HepG2 (cell line): ENCODE results near the gene EMC10. TPM values are rescaled to one million over a fixed set of nuclear protein-coding genes. Genes with fewer than 3 reads are reported as not detected.

Experiments
- ATAC-seq: fragments of 200-7000 bp; cut with Tn5 transposase; 3 replicates; pipeline ENCODE4 v1.9.1; 2020; ENCODE audit warnings: mild to moderate bottlenecking, moderate library complexity
- BruUV-seq: library from RNA; stranded (reverse); fragments of 400-500 nt; replicated peaks from 2 replicates; lab custom pipeline; 2021; lab: Mats Ljungman, UMichigan
- CTCF ChIA-PET: fragments of 300-600 bp; formaldehyde crosslinking; extraction: SDS; loops from one replicate; lab custom pipeline; 2021; ENCODE audit warnings: low total read pairs, inconsistent platforms, low intra/inter-chr PET ratio; lab: Yijun Ruan, JAX
- POLR2A ChIA-PET: fragments of 350-600 bp; sonication (Branson Sonifier 250); formaldehyde crosslinking; loops from one replicate; lab custom pipeline; 2020; ENCODE audit warnings: antibody characterized with exemption, inconsistent platforms; lab: Yijun Ruan, JAX
- DNase-seq: peaks from one replicate; pipeline ENCODE4 v3.0.0-alpha.2; 2015; ENCODE audit warnings: low spot score
- FAIRE-seq: peaks from 3 replicates; lab custom pipeline; 2011; peaks lifted over from hg19 to GRCh38; lab: Jason Lieb, UNC
- H2AFZ ChIP-seq: one replicate; pipeline ENCODE4 v1.6.1; 2011; ENCODE audit warnings: low read length, inconsistent platforms
- H3K27ac ChIP-seq: fragments of 300-600 bp; 3 replicates; pipeline ENCODE4 v1.8.0; 2011; ENCODE audit warnings: mixed run types, mild to moderate bottlenecking, mixed read lengths, low read length, inconsistent platforms; ENCODE audit not compliant: insufficient read depth; ENCODE audit errors: extremely low read length
- H3K27me3 ChIP-seq, 2 experiments: fragments of 200-600 bp in 1 of 2; 2 replicates in 1 of 2; 3 replicates in 1 of 2; pipeline versions ENCODE4 v1.6.0 to v1.8.0; 2011; ENCODE audit warnings: low read length in 2 of 2, mild to moderate bottlenecking in 2 of 2, moderate library complexity in 2 of 2, inconsistent platforms in 1 of 2; ENCODE audit not compliant: insufficient read depth in 2 of 2, control insufficient read depth in 1 of 2
- H3K36me3 ChIP-seq, 2 experiments: fragments of 200-600 bp in 1 of 2; replicated peaks in 1 of 2; 2 replicates in 1 of 2; 3 replicates in 1 of 2; pipeline versions ENCODE4 v1.5.1 to v1.8.0; 2011; ENCODE audit warnings: low read length in 2 of 2, inconsistent platforms in 1 of 2; ENCODE audit not compliant: insufficient read depth in 2 of 2, control insufficient read depth in 1 of 2
- H3K4me1 ChIP-seq: 2 replicates; pipeline ENCODE4 v1.5.1; 2012; ENCODE audit warnings: low read length, inconsistent platforms; ENCODE audit not compliant: insufficient read depth
- H3K4me2 ChIP-seq: 2 replicates; pipeline ENCODE4 v1.6.0; 2011; ENCODE audit warnings: low read depth, low read length, inconsistent platforms
- H3K4me3 ChIP-seq, 3 experiments: fragments of 200-600 bp in 1 of 3; sonication (generic), shearing (Covaris generic) in 1 of 3; replicated peaks in 1 of 3; 2 replicates each; pipeline ENCODE4 v1.5.1; 2011 to 2016; ENCODE audit warnings: low read length in 3 of 3, inconsistent platforms in 2 of 3, low read depth in 2 of 3, mild to moderate bottlenecking in 2 of 3, control low read depth in 1 of 3, mixed read lengths in 1 of 3; ENCODE audit not compliant: insufficient read depth in 1 of 3
- H3K79me2 ChIP-seq: one replicate; pipeline ENCODE4 v1.6.1; 2011; ENCODE audit warnings: low read length, inconsistent platforms; ENCODE audit not compliant: insufficient read depth
- H3K9ac ChIP-seq: 2 replicates; pipeline ENCODE4 v1.6.0; 2011; ENCODE audit warnings: mild to moderate bottlenecking, low read depth, low read length, inconsistent platforms; ENCODE audit not compliant: insufficient read depth
- H3K9me3 ChIP-seq: 2 replicates; pipeline ENCODE4 v1.5.1; 2012; ENCODE audit warnings: mild to moderate bottlenecking, low read length
- H4K20me1 ChIP-seq: 2 replicates; pipeline ENCODE4 v1.6.0; 2011; ENCODE audit warnings: inconsistent platforms, mild to moderate bottlenecking, low read length, moderate library complexity; ENCODE audit not compliant: insufficient read depth
- AHDC1 ChIP-seq: sonication (generic); formaldehyde crosslinking; IDR thresholded peaks from 2 replicates; pipeline ENCODE4 v1.5.1; 2020; ENCODE audit warnings: mild to moderate bottlenecking, missing genetic modification reagents, borderline replicate concordance
- CCDC6 ChIP-seq: sonication (generic); formaldehyde crosslinking; IDR thresholded peaks from 2 replicates; pipeline ENCODE4 v1.8.1; 2022; ENCODE audit warnings: mild to moderate bottlenecking, missing genetic modification reagents, moderate library complexity
- CHCHD3 ChIP-seq: sonication (generic); formaldehyde crosslinking; IDR thresholded peaks from 2 replicates; pipeline ENCODE4 v1.8.0; 2022; ENCODE audit warnings: mild to moderate bottlenecking, missing genetic modification reagents, moderate library complexity
- MXD1 ChIP-seq: sonication (generic); formaldehyde crosslinking; IDR thresholded peaks from 2 replicates; pipeline ENCODE4 v1.4.0; 2020; ENCODE audit warnings: mild to moderate bottlenecking, missing genetic modification reagents
- NFIB ChIP-seq: sonication (generic); formaldehyde crosslinking; IDR thresholded peaks from 2 replicates; pipeline ENCODE4 v1.9.0; 2021; ENCODE audit warnings: missing genetic modification reagents, mild to moderate bottlenecking, borderline replicate concordance
- PRMT3 ChIP-seq: sonication (generic); formaldehyde crosslinking; IDR thresholded peaks from 2 replicates; pipeline ENCODE4 v1.8.1; 2022; ENCODE audit warnings: low read depth, mild to moderate bottlenecking, moderate library complexity, missing genetic modification reagents, borderline replicate concordance
- RFXANK ChIP-seq: IDR thresholded peaks from 2 replicates; pipeline ENCODE4 v1.6.1; 2016
- RNF219 ChIP-seq: sonication (generic); formaldehyde crosslinking; IDR thresholded peaks from 2 replicates; pipeline ENCODE4 v1.5.0; 2020; ENCODE audit warnings: mild to moderate bottlenecking, missing genetic modification reagents
- TAF15 ChIP-seq: fragments of 200-400 bp; formaldehyde crosslinking; IDR thresholded peaks from one replicate; pipeline ENCODE4 v1.6.1; 2018; ENCODE audit warnings: mild to moderate bottlenecking, low read depth, low read length; ENCODE audit not compliant: poor library complexity, severe bottlenecking
- ZFP37 ChIP-seq: sonication (generic); formaldehyde crosslinking; IDR thresholded peaks from 2 replicates; pipeline ENCODE4 v1.4.0; 2020; ENCODE audit warnings: missing genetic modification reagents, borderline replicate concordance
- ZFY ChIP-seq: sonication (generic); formaldehyde crosslinking; IDR thresholded peaks from 2 replicates; pipeline ENCODE4 v1.4.0; 2020; ENCODE audit warnings: missing genetic modification reagents
- ZNF143 ChIP-seq: sonication (generic); formaldehyde crosslinking; IDR thresholded peaks from 2 replicates; pipeline ENCODE4 v1.4.0; 2020; ENCODE audit warnings: missing genetic modification reagents
- ZNF501 ChIP-seq: sonication (generic); formaldehyde crosslinking; IDR thresholded peaks from 2 replicates; pipeline ENCODE4 v1.5.1; 2020; ENCODE audit warnings: mild to moderate bottlenecking, moderate library complexity, missing genetic modification reagents
- ZNF503 ChIP-seq: sonication (generic); formaldehyde crosslinking; IDR thresholded peaks from 2 replicates; pipeline ENCODE4 v1.4.0; 2020; ENCODE audit warnings: missing genetic modification reagents
- ZNF777 ChIP-seq: sonication (generic); formaldehyde crosslinking; IDR thresholded peaks from 2 replicates; pipeline ENCODE4 v1.4.0; 2020; ENCODE audit warnings: missing genetic modification reagents
- WGBS: methylation state at CpG from one replicate; pipeline ENCODE4 v1.1.6; 2017; ENCODE audit warnings: low lambda C conversion rate; 5-methylcytosine and 5-hydroxymethylcytosine counted together
- in situ Hi-C: cut with HindIII; loops from 2 replicates; pipeline ENCODE4 v1.10.0; 2017; ENCODE audit warnings: low pct_unique_long_range_greater_than_20kb; ENCODE audit not compliant: extremely low pct_ligation_motif_present
- intact Hi-C: fragments of 100-400 bp; cut with micrococcal nuclease; formaldehyde crosslinking; loops from one replicate; pipeline ENCODE4 v1.10.0; 2022; ENCODE audit not compliant: unreplicated experiment
- polyA plus RNA-seq, 8 experiments: library from polyadenylated mRNA; depleted of rRNA in 3 of 8; stranded (reverse) in 7 of 8; unstranded in 1 of 8; fragments of >200 nt; fragmentation: Illumina TruSeq in 4 of 8; extraction: Trizol in 4 of 8; gene quantifications; 2 replicates each; pipeline versions ENCODE4 v1.2.1 to v1.2.3, GENCODE V29; 2011 to 2016; ENCODE audit warnings: low read depth in 4 of 8, missing spikeins in 1 of 8, mixed read lengths in 1 of 8; ENCODE audit not compliant: insufficient read depth in 1 of 8
- total RNA-seq, 5 experiments: library from RNA; depleted of rRNA; stranded (reverse); fragments of >200 nt; fragmentation: Illumina TruSeq; extraction: Trizol; gene quantifications; 2 replicates each; pipeline ENCODE4 v1.2.3, GENCODE V29; 2016; ENCODE audit warnings: low read depth in 1 of 5

EMC10 gene
- total and polyA plus RNA-seq, 2 of the 13 experiments (the other 11 are each of a cell fraction or from before 2014, with no cell fraction given) = not detected

- Histone ChIP-seq H3K36me3 (no peaks in the 10 kb centered on the region), H3K27ac (no peak overlapping the region), H3K79me2 (no peaks in the 10 kb centered on the region), H3K9ac (no peak overlapping the region), H2AFZ (no peak overlapping the region), H4K20me1 (no peaks in the 10 kb centered on the region), H3K9me3 (no peaks in the 10 kb centered on the region), H3K4me2 (no peak overlapping the region), H3K27me3 (peaks cover 9 to 28% of the 10 kb centered on the region in 2 experiments; a peak in 4 of 5 replicates), H3K4me1 (peaks cover 9% of the 10 kb centered on the region), H3K4me3 (no peak overlapping the region)
- in situ Hi-C loops (no loop called here), intact Hi-C loops (no loop called here)
- no peak for ATAC-seq
- FAIRE-seq = no peak
- no peak for DNase-seq
- WGBS = 35% methylated on average over 6 of the region's 12 CpGs
- ChIA-PET POLR2A (no interaction called here), CTCF (no interaction called here)
- BruUV-seq = no TSS peak
- TF ChIP-seq ZNF501 = no peak
- no peak for TF ChIP-seq ZNF777 (CRISPR knock-in tag)
- TF ChIP-seq AHDC1 (CRISPR knock-in tag) = no peak
- TF ChIP-seq MXD1 (CRISPR knock-in tag) = no peak
- no peak for TF ChIP-seq ZNF143 (CRISPR knock-in tag)
- no peak for TF ChIP-seq CCDC6
- TF ChIP-seq RNF219 = no peak
- TF ChIP-seq RFXANK = no peak
- TF ChIP-seq TAF15 = no peak
- TF ChIP-seq ZFP37 (CRISPR knock-in tag) = no peak
- TF ChIP-seq CHCHD3 (CRISPR knock-in tag) = no peak
- no peak for TF ChIP-seq ZFY (CRISPR knock-in tag)
- TF ChIP-seq PRMT3 (CRISPR knock-in tag) = no peak
- no peak for TF ChIP-seq NFIB (CRISPR knock-in tag)
- no peak for TF ChIP-seq ZNF503
These were observed 40.7 kb upstream of the EMC10 start for GRCh38 chr19:50435627-50436026.
